Measurements from ENCODE around the gene NTSR2.

- TF ChIP-seq ELF4 (IDR thresholded peaks at IDR 0.05) (no peak), SP1 (IDR thresholded peaks at IDR 0.05) (no peak), L3MBTL2 (conservative IDR thresholded peaks at IDR 0.05) (no peak)
Observed at GRCh38 chr2:11687736-11688135, 17.7 kb upstream of the NTSR2 start.
